ENCODE data around the gene SLC38A3. TPM values are rescaled to one million over a fixed set of nuclear protein-coding genes. Genes with fewer than 3 reads are reported as not detected.

The SLC38A3 gene
- total and polyA plus RNA-seq, 2 of the 8 experiments (the other 6 are each of a cell fraction or from before 2014, with no cell fraction given) = 1.2 to 3.7 TPM

GRCh38 chr3:50167841-50168209 is 37.2 kb upstream of the SLC38A3 start (continued):
- TF ChIP-seq CHD7 (IDR thresholded peaks at IDR 0.05; ENCODE audit: insufficient replicate concordance, low read length) = peak; percentile 87
- TF ChIP-seq EZH2 (IDR thresholded peaks at IDR 0.05; ENCODE audit: low read depth, low read length, severe bottlenecking) = no peak
- TF ChIP-seq KDM5A (IDR thresholded peaks at IDR 0.05; ENCODE audit: low read length) = no peak
- no peak for TF ChIP-seq TEAD4 (IDR thresholded peaks at IDR 0.05; ENCODE audit: low read depth, low read length)

Measured in H1 (cell line).